K562 (cell line): Measurements from ENCODE around the gene MON2. TPM values are rescaled to one million over a fixed set of nuclear protein-coding genes. Genes with fewer than 3 reads are reported as not detected.
A peak's percentile ranks its signal among the peaks of the same experiment; 100 is the strongest.

ENCODE experiments used
- EP400 ChIP-seq: fragments of 450-650 bp; IDR thresholded peaks from 2 replicates; pipeline ENCODE4 v1.6.1; 2017; ENCODE audit warnings: antibody characterized with exemption, mild to moderate bottlenecking, moderate library complexity
- FIP1L1 ChIP-seq: fragments of 200-400 bp; formaldehyde crosslinking; IDR thresholded peaks from 2 replicates; pipeline ENCODE4 v1.6.1; 2018; ENCODE audit warnings: mild to moderate bottlenecking, low read depth, low read length; ENCODE audit not compliant: poor library complexity, severe bottlenecking
- GATAD2A ChIP-seq: fragments of 450-650 bp; IDR thresholded peaks from 2 replicates; pipeline ENCODE4 v1.6.1; 2017
- JUND ChIP-seq, 2 experiments: IDR thresholded peaks; 2 replicates in 1 of 2; 3 replicates in 1 of 2; pipeline ENCODE4 v1.6.1; 2011; ENCODE audit warnings: borderline replicate concordance in 2 of 2, low read depth in 2 of 2, low read length in 2 of 2, improper control_type of control experiment in 1 of 2, missing biosample characterization in 1 of 2, missing genetic modification characterization in 1 of 2, missing genetic modification reagents in 1 of 2
- SOX6 ChIP-seq: fragments of 450-650 bp; IDR thresholded peaks from 2 replicates; pipeline ENCODE4 v1.6.1; 2014; ENCODE audit warnings: mild to moderate bottlenecking
- SREBF2 ChIP-seq: sonication (generic); formaldehyde crosslinking; IDR thresholded peaks from 2 replicates; pipeline ENCODE4 v1.4.0; 2020; ENCODE audit warnings: mild to moderate bottlenecking, missing genetic modification reagents
- ZKSCAN8 ChIP-seq: fragments of 200-800 bp; sonication (Bioruptor generic); IDR thresholded peaks from 2 replicates; pipeline ENCODE4 v1.6.1; 2016; ENCODE audit warnings: missing genetic modification characterization, missing compliant biosample characterization
- ZNF12 ChIP-seq: sonication (generic); formaldehyde crosslinking; IDR thresholded peaks from 2 replicates; pipeline ENCODE4 v1.4.0; 2020; ENCODE audit warnings: mild to moderate bottlenecking, missing genetic modification reagents
- ZNF212 ChIP-seq: fragments of 450-650 bp; formaldehyde crosslinking; IDR thresholded peaks from 2 replicates; pipeline ENCODE4 v1.4.0; 2020; ENCODE audit warnings: mild to moderate bottlenecking
- polyA plus RNA-seq, 8 experiments: library from polyadenylated mRNA; depleted of rRNA in 4 of 8; stranded (reverse) in 5 of 8; unstranded in 3 of 8; fragments of >200 nt; fragmentation: Nextera tagmentation in 2 of 8; fragmentation: Illumina TruSeq in 1 of 8; extraction: Ambion mirVana in 2 of 8; extraction: Trizol in 1 of 8; gene quantifications; 2 replicates each; pipeline versions ENCODE4 v1.2.1 to v1.2.3, GENCODE V29; 2011 to 2014; ENCODE audit warnings: inconsistent platforms in 1 of 8, missing spikeins in 1 of 8
- total RNA-seq, 7 experiments: library from RNA; depleted of rRNA in 6 of 7; stranded (reverse); fragments of >200 nt in 6 of 7; fragmentation: Illumina TruSeq in 2 of 7; extraction: Trizol in 2 of 7; gene quantifications; 2 replicates each; pipeline versions ENCODE4 v1.2.1 to v1.2.3, GENCODE V29; 2011 to 2021; ENCODE audit warnings: low replicate concordance in 1 of 7
- TF ChIP-seq, protein P1 (sequence below): fragments of 450-650 bp; IDR thresholded peaks from 2 replicates; pipeline ENCODE4 v1.6.1; 2016; ENCODE audit warnings: borderline replicate concordance
- TF ChIP-seq, protein P2 (sequence below): sonication (generic); formaldehyde crosslinking; IDR thresholded peaks from 2 replicates; pipeline ENCODE4 v1.8.0; 2022; ENCODE audit warnings: missing genetic modification reagents, mild to moderate bottlenecking, moderate library complexity, borderline replicate concordance
- TF ChIP-seq, protein P3 (sequence below): fragments of 450-650 bp; IDR thresholded peaks from 2 replicates; pipeline ENCODE4 v1.6.1; 2016; ENCODE audit warnings: low read depth, mild to moderate bottlenecking, moderate library complexity
- TF ChIP-seq, protein P4 (sequence below): fragments of 250-450 bp; sonication (Bioruptor Pico); IDR thresholded peaks from 2 replicates; pipeline ENCODE4 v1.9.0; 2021; ENCODE audit warnings: mild to moderate bottlenecking, inconsistent platforms
- TF ChIP-seq, protein P5 (sequence below): fragments of 250-450 bp; sonication (Bioruptor Pico); IDR thresholded peaks from 2 replicates; pipeline ENCODE4 v1.4.0; 2020; ENCODE audit warnings: mild to moderate bottlenecking
- TF ChIP-seq, protein P6 (sequence below): sonication (generic); formaldehyde crosslinking; IDR thresholded peaks from 2 replicates; pipeline ENCODE4 v1.5.0; 2020; ENCODE audit warnings: missing genetic modification reagents
- TF ChIP-seq, protein P7 (sequence below): sonication (generic); formaldehyde crosslinking; IDR thresholded peaks from 2 replicates; pipeline ENCODE4 v1.8.0; 2022; ENCODE audit warnings: mild to moderate bottlenecking, low read depth, missing genetic modification reagents

The MON2 gene
- total and polyA plus RNA-seq, 9 of the 15 experiments (the other 6 are each of a cell fraction or from before 2014, with no cell fraction given), result 3.6 to 31.6 (median 16.8) TPM

DNA sequence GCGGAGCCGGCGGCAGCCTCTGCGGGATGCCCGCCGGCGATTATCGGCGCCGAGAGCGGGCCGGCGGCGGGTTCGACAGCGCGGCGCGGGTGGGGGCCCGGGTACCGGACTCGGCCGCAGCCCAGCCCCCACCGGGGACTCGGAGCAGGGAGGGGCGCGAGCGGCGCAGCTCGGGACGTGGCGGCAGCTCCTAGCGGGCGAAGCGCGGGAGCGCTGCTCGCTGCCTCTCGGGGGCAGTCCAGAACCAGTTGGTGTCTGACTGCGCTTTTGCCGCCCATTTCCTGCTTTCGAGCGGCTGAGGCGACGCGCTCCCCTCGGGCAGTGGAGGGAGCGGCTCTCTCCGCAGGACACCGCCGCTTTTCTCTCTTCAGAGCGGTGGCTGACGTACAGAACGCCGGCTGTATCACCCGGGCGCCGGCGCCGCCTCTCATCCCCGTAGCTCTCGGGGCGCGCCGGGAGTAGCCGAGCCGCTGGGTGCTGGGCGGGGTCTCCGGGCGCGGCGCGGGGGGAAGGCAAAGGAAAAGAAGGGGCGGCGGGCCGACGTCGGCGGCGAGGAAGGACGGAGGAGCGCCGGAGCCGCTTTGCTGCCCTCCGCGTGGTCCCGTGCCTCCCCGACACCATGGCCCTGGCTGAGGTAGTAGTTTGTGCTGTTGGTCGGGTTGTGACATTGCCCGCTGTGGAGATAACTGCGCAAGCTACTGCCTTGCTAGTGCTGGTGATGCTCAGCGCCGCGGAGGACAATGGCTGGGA is 136.6 kb downstream of the MON2 start (continued):
- TF ChIP-seq, protein P1, sequence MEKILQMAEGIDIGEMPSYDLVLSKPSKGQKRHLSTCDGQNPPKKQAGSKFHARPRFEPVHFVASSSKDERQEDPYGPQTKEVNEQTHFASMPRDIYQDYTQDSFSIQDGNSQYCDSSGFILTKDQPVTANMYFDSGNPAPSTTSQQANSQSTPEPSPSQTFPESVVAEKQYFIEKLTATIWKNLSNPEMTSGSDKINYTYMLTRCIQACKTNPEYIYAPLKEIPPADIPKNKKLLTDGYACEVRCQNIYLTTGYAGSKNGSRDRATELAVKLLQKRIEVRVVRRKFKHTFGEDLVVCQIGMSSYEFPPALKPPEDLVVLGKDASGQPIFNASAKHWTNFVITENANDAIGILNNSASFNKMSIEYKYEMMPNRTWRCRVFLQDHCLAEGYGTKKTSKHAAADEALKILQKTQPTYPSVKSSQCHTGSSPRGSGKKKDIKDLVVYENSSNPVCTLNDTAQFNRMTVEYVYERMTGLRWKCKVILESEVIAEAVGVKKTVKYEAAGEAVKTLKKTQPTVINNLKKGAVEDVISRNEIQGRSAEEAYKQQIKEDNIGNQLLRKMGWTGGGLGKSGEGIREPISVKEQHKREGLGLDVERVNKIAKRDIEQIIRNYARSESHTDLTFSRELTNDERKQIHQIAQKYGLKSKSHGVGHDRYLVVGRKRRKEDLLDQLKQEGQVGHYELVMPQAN, result 0 out of 2 replicates have a peak, but pooled peaks have one; percentile 20
- TF ChIP-seq FIP1L1 (peak; percentile 92), EP400 (no peak), ZKSCAN8 (CRISPR knock-in tag) (no peak), ZNF212 (CRISPR knock-in tag) (0 out of 2 replicates have a peak, but pooled peaks have one; percentile 38), GATAD2A (no peak), SREBF2 (CRISPR knock-in tag) (no peak), ZNF12 (peak; percentile 85; the same call in 1 of the 2 replicates), JUND (IDR thresholded peaks at IDR 0.05; ENCODE audit: borderline replicate concordance, low read depth, low read length) (peak; percentile 41; the same call in 1 of the 2 replicates), JUND (tag; IDR thresholded peaks at IDR 0.05; ENCODE audit: borderline replicate concordance, low read depth, low read length) (no peak; the same call in 2 of the 3 replicates), SOX6 (peak; percentile 96)
- TF ChIP-seq, protein P2, sequence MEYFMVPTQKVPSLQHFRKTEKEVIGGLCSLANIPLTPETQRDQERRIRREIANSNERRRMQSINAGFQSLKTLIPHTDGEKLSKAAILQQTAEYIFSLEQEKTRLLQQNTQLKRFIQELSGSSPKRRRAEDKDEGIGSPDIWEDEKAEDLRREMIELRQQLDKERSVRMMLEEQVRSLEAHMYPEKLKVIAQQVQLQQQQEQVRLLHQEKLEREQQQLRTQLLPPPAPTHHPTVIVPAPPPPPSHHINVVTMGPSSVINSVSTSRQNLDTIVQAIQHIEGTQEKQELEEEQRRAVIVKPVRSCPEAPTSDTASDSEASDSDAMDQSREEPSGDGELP (CRISPR knock-in tag), result peak; percentile 66
- TF ChIP-seq, protein P3, sequence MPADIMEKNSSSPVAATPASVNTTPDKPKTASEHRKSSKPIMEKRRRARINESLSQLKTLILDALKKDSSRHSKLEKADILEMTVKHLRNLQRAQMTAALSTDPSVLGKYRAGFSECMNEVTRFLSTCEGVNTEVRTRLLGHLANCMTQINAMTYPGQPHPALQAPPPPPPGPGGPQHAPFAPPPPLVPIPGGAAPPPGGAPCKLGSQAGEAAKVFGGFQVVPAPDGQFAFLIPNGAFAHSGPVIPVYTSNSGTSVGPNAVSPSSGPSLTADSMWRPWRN, result no peak
- TF ChIP-seq, protein P4, sequence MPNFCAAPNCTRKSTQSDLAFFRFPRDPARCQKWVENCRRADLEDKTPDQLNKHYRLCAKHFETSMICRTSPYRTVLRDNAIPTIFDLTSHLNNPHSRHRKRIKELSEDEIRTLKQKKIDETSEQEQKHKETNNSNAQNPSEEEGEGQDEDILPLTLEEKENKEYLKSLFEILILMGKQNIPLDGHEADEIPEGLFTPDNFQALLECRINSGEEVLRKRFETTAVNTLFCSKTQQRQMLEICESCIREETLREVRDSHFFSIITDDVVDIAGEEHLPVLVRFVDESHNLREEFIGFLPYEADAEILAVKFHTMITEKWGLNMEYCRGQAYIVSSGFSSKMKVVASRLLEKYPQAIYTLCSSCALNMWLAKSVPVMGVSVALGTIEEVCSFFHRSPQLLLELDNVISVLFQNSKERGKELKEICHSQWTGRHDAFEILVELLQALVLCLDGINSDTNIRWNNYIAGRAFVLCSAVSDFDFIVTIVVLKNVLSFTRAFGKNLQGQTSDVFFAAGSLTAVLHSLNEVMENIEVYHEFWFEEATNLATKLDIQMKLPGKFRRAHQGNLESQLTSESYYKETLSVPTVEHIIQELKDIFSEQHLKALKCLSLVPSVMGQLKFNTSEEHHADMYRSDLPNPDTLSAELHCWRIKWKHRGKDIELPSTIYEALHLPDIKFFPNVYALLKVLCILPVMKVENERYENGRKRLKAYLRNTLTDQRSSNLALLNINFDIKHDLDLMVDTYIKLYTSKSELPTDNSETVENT (CRISPR knock-in tag), result peak; percentile 44; the same call in 1 of the 2 replicates
- TF ChIP-seq, protein P5, sequence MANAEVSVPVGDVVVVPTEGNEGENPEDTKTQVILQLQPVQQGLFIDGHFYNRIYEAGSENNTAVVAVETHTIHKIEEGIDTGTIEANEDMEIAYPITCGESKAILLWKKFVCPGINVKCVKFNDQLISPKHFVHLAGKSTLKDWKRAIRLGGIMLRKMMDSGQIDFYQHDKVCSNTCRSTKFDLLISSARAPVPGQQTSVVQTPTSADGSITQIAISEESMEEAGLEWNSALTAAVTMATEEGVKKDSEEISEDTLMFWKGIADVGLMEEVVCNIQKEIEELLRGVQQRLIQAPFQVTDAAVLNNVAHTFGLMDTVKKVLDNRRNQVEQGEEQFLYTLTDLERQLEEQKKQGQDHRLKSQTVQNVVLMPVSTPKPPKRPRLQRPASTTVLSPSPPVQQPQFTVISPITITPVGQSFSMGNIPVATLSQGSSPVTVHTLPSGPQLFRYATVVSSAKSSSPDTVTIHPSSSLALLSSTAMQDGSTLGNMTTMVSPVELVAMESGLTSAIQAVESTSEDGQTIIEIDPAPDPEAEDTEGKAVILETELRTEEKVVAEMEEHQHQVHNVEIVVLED (CRISPR knock-in tag), result peak; percentile 17; the same call in 1 of the 2 replicates
- TF ChIP-seq, protein P6, sequence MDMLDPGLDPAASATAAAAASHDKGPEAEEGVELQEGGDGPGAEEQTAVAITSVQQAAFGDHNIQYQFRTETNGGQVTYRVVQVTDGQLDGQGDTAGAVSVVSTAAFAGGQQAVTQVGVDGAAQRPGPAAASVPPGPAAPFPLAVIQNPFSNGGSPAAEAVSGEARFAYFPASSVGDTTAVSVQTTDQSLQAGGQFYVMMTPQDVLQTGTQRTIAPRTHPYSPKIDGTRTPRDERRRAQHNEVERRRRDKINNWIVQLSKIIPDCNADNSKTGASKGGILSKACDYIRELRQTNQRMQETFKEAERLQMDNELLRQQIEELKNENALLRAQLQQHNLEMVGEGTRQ (CRISPR knock-in tag), result no peak
- TF ChIP-seq, protein P7, sequence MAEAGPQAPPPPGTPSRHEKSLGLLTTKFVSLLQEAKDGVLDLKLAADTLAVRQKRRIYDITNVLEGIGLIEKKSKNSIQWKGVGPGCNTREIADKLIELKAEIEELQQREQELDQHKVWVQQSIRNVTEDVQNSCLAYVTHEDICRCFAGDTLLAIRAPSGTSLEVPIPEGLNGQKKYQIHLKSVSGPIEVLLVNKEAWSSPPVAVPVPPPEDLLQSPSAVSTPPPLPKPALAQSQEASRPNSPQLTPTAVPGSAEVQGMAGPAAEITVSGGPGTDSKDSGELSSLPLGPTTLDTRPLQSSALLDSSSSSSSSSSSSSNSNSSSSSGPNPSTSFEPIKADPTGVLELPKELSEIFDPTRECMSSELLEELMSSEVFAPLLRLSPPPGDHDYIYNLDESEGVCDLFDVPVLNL (CRISPR knock-in tag), result peak; percentile 8; the same call in 1 of the 2 replicates
